Measurements from ENCODE around the gene THAP4.
"Not testable (repeated sequence)": the region's sequence is repeated elsewhere in the genome, so short reads cannot be mapped to it uniquely, and the experiment has no call there.

THAP4 gene

GRCh38 chr2:241666627-241667400 is 29.9 kb upstream of the THAP4 start:
- in situ Hi-C loops (cut with MboI; ENCODE audit: low sequenced_read_pairs), result no loop called here

GRCh38 chr2:241665731-241666440 is 28.9 kb upstream of the THAP4 start:
- in situ Hi-C loops (cut with MboI; ENCODE audit: low sequenced_read_pairs), result no loop called here

- in situ Hi-C loops (cut with MboI; ENCODE audit: low sequenced_read_pairs), result not testable (repeated sequence)
Measured at GRCh38 chr2:241662731-241663130, 25.8 kb upstream of the THAP4 start.

- in situ Hi-C loops (cut with MboI; ENCODE audit: low sequenced_read_pairs), result no loop called here
Measured at GRCh38 chr2:241660593-241661213, 23.7 kb upstream of the THAP4 start.

- in situ Hi-C loops (cut with MboI; ENCODE audit: low sequenced_read_pairs), result no loop called here
Measured at GRCh38 chr2:241659150-241659739, 22.3 kb upstream of the THAP4 start.

- in situ Hi-C loops (cut with MboI; ENCODE audit: low sequenced_read_pairs), result no loop called here
Measured at GRCh38 chr2:241658296-241658695, 21.3 kb upstream of the THAP4 start.

GRCh38 chr2:241657786-241658254 is 20.9 kb upstream of the THAP4 start:
- in situ Hi-C loops (cut with MboI; ENCODE audit: low sequenced_read_pairs), result no loop called here

- in situ Hi-C loops (cut with MboI; ENCODE audit: low sequenced_read_pairs), result no loop called here
Measured at GRCh38 chr2:241656190-241656741, 19.3 kb upstream of the THAP4 start.

GRCh38 chr2:241655516-241656189 is 18.7 kb upstream of the THAP4 start:
- in situ Hi-C loops (cut with MboI; ENCODE audit: low sequenced_read_pairs), result no loop called here

- in situ Hi-C loops (cut with MboI; ENCODE audit: low sequenced_read_pairs), result no loop called here
Measured at GRCh38 chr2:241654551-241654950, 17.6 kb upstream of the THAP4 start.

GRCh38 chr2:241653210-241653750 is 16.3 kb upstream of the THAP4 start:
- in situ Hi-C loops (cut with MboI; ENCODE audit: low sequenced_read_pairs), result no loop called here

- in situ Hi-C loops (cut with MboI; ENCODE audit: low sequenced_read_pairs), result no loop called here
Measured at GRCh38 chr2:241652722-241653121, 15.8 kb upstream of the THAP4 start.

GRCh38 chr2:241652142-241652541 is 15.2 kb upstream of the THAP4 start:
- in situ Hi-C loops (cut with MboI; ENCODE audit: low sequenced_read_pairs), result no loop called here

- in situ Hi-C loops (cut with MboI; ENCODE audit: low sequenced_read_pairs), result no loop called here
Measured at GRCh38 chr2:241649927-241650326, 13.0 kb upstream of the THAP4 start.

- in situ Hi-C loops (cut with MboI; ENCODE audit: low sequenced_read_pairs), result no loop called here
Measured at GRCh38 chr2:241649404-241649803, 12.4 kb upstream of the THAP4 start.

GRCh38 chr2:241648453-241648852 is 11.5 kb upstream of the THAP4 start:
- in situ Hi-C loops (cut with MboI; ENCODE audit: low sequenced_read_pairs), result no loop called here

- in situ Hi-C loops (cut with MboI; ENCODE audit: low sequenced_read_pairs), result no loop called here
Measured at GRCh38 chr2:241645915-241646645, 9.1 kb upstream of the THAP4 start.

GRCh38 chr2:241645056-241645914 is 8.3 kb upstream of the THAP4 start:
- in situ Hi-C loops (cut with MboI; ENCODE audit: low sequenced_read_pairs), result no loop called here

- in situ Hi-C loops (cut with MboI; ENCODE audit: low sequenced_read_pairs), result no loop called here
Measured at GRCh38 chr2:241641631-241642030, 4.7 kb upstream of the THAP4 start.

All from HL-60/S4 (cell line).